IMR-90 (cell line): Measurements from ENCODE around the gene AMELX. TPM values are rescaled to one million over a fixed set of nuclear protein-coding genes. Genes with fewer than 3 reads are reported as not detected.

Experiments
- ATAC-seq: fragments of 200-7000 bp; cut with Tn5 transposase; 2 replicates; pipeline ENCODE4 v1.9.1; 2020; ENCODE audit warnings: low read depth, mild to moderate bottlenecking, moderate library complexity
- BruUV-seq: library from RNA; stranded (reverse); fragments of 400-500 nt; replicated peaks from 2 replicates; lab custom pipeline; 2021; lab: Mats Ljungman, UMichigan
- CTCF ChIA-PET: fragments of 300-600 bp; formaldehyde crosslinking; extraction: SDS; loops from one replicate; lab custom pipeline; 2021; ENCODE audit warnings: antibody characterized with exemption; lab: Yijun Ruan, JAX
- POLR2A ChIA-PET: fragments of 300-600 bp; sonication (Branson Sonifier 250); formaldehyde crosslinking; loops from one replicate; lab custom pipeline; 2022; ENCODE audit warnings: antibody characterized with exemption; ENCODE audit not compliant: unreplicated experiment; lab: Charles Lee
- DNase-seq: peaks from one replicate; pipeline ENCODE4 v3.0.0; 2013
- H2AFZ ChIP-seq: replicated peaks from 2 replicates; pipeline ENCODE3; 2013; ENCODE audit warnings: low read length, mild to moderate bottlenecking; ENCODE audit not compliant: poor library complexity
- H2AK5ac ChIP-seq: 2 replicates; pipeline ENCODE4 v1.6.1; 2013; ENCODE audit warnings: low read depth, low read length, inconsistent platforms
- H2AK9ac ChIP-seq: replicated peaks from 2 replicates; pipeline ENCODE3; 2013; ENCODE audit warnings: mild to moderate bottlenecking, low read depth, low read length, moderate library complexity; ENCODE audit not compliant: poor library complexity
- H2BK120ac ChIP-seq: 2 replicates; pipeline ENCODE4 v1.6.1; 2013; ENCODE audit warnings: low read depth, low read length, inconsistent platforms
- H2BK15ac ChIP-seq: 3 replicates; pipeline ENCODE4 v1.6.1; 2013; ENCODE audit warnings: low read depth, low read length, inconsistent platforms
- H2BK20ac ChIP-seq: 2 replicates; pipeline ENCODE4 v1.6.1; 2013; ENCODE audit warnings: low read depth, mild to moderate bottlenecking, inconsistent platforms, low read length, moderate library complexity
- H2BK5ac ChIP-seq: 2 replicates; pipeline ENCODE4 v1.6.1; 2013; ENCODE audit warnings: mild to moderate bottlenecking, low read depth, low read length, inconsistent platforms; ENCODE audit not compliant: poor library complexity, severe bottlenecking
- H3K14ac ChIP-seq: replicated peaks from 2 replicates; pipeline ENCODE4 v1.6.1; 2013; ENCODE audit warnings: low read depth, low read length, inconsistent platforms
- H3K18ac ChIP-seq: 2 replicates; pipeline ENCODE4 v1.6.1; 2013; ENCODE audit warnings: low read depth, low read length, control low read depth
- H3K23ac ChIP-seq: 2 replicates; pipeline ENCODE4 v1.6.1; 2013; ENCODE audit warnings: low read depth, low read length, inconsistent platforms
- H3K27ac ChIP-seq: 2 replicates; pipeline ENCODE4 v1.5.1; 2013; ENCODE audit warnings: mild to moderate bottlenecking, control low read depth, low read length; ENCODE audit not compliant: insufficient read depth
- H3K27me3 ChIP-seq: 2 replicates; pipeline ENCODE4 v1.6.1; 2013; ENCODE audit warnings: low read length; ENCODE audit not compliant: control insufficient read depth, insufficient read depth
- H3K36me3 ChIP-seq: 2 replicates; pipeline ENCODE4 v1.6.1; 2013; ENCODE audit warnings: low read length, mixed read lengths; ENCODE audit not compliant: control insufficient read depth, insufficient read depth
- H3K4ac ChIP-seq: 2 replicates; pipeline ENCODE4 v1.6.1; 2013; ENCODE audit warnings: low read depth, low read length, inconsistent platforms
- H3K4me1 ChIP-seq: 2 replicates; pipeline ENCODE4 v1.6.1; 2013; ENCODE audit warnings: low read length, mixed read lengths; ENCODE audit not compliant: control insufficient read depth, insufficient read depth
- H3K4me2 ChIP-seq: 2 replicates; pipeline ENCODE4 v1.6.1; 2013; ENCODE audit warnings: low read depth, mild to moderate bottlenecking, control low read depth, low read length, moderate library complexity
- H3K4me3 ChIP-seq: 2 replicates; pipeline ENCODE4 v1.5.1; 2013; ENCODE audit warnings: low read depth, mild to moderate bottlenecking, control low read depth, low read length, moderate library complexity; ENCODE audit not compliant: insufficient read depth
- H3K56ac ChIP-seq: 2 replicates; pipeline ENCODE4 v1.6.1; 2013; ENCODE audit warnings: low read length, inconsistent platforms; ENCODE audit not compliant: insufficient read depth; ENCODE audit errors: extremely low read depth
- H3K79me1 ChIP-seq, 2 experiments: 2 replicates each; pipeline ENCODE4 v1.6.1; 2013; ENCODE audit warnings: low read length in 2 of 2, inconsistent platforms in 1 of 2, low read depth in 1 of 2
- H3K9ac ChIP-seq: 2 replicates; pipeline ENCODE4 v1.6.1; 2013; ENCODE audit warnings: low read depth, low read length, control low read depth
- H3K9me1 ChIP-seq: 2 replicates; pipeline ENCODE4 v1.6.1; 2013; ENCODE audit warnings: low read length, inconsistent platforms; ENCODE audit not compliant: insufficient read depth
- H3K9me3 ChIP-seq: 2 replicates; pipeline ENCODE4 v1.6.1; 2013; ENCODE audit warnings: low read length; ENCODE audit not compliant: control insufficient read depth, insufficient read depth
- H4K20me1 ChIP-seq: 2 replicates; pipeline ENCODE4 v1.6.1; 2013; ENCODE audit warnings: low read length, inconsistent platforms; ENCODE audit not compliant: insufficient read depth
- H4K5ac ChIP-seq: 2 replicates; pipeline ENCODE4 v1.6.1; 2013; ENCODE audit warnings: mild to moderate bottlenecking, low read depth, low read length, control low read depth
- H4K8ac ChIP-seq, 2 experiments: 2 replicates each; pipeline ENCODE4 v1.6.1; 2013; ENCODE audit warnings: low read depth in 2 of 2, low read length in 2 of 2, control low read depth in 1 of 2, inconsistent platforms in 1 of 2
- H4K91ac ChIP-seq: 2 replicates; pipeline ENCODE4 v1.6.1; 2013; ENCODE audit warnings: low read depth, low read length, inconsistent platforms; ENCODE audit not compliant: insufficient read depth
- BHLHE40 ChIP-seq: fragments of 150-350 bp; IDR thresholded peaks from 2 replicates; pipeline ENCODE4 v1.6.1; 2016; ENCODE audit warnings: mild to moderate bottlenecking, low read depth, low read length
- CEBPB ChIP-seq: IDR thresholded peaks from 2 replicates; pipeline ENCODE4 v1.6.1; 2012; ENCODE audit warnings: low read depth, low read length, improper control_type of control experiment
- CHD1 ChIP-seq: IDR thresholded peaks from 2 replicates; pipeline ENCODE4 v1.6.1; 2012; ENCODE audit warnings: low read depth, low read length, improper control_type of control experiment
- CTCF ChIP-seq: conservative IDR thresholded peaks from 2 replicates; pipeline ENCODE4 v1.5.1; 2012; ENCODE audit warnings: mild to moderate bottlenecking, low read depth, low read length, improper control_type of control experiment
- ELK1 ChIP-seq: fragments of 150-350 bp; IDR thresholded peaks from 2 replicates; pipeline ENCODE4 v1.6.1; 2016; ENCODE audit warnings: low read depth, mild to moderate bottlenecking, low read length, moderate library complexity, borderline replicate concordance
- FOS ChIP-seq: fragments of 150-350 bp; IDR thresholded peaks from 2 replicates; pipeline ENCODE4 v1.6.1; 2016; ENCODE audit warnings: low read depth, low read length
- MAFK ChIP-seq: IDR thresholded peaks from 2 replicates; pipeline ENCODE4 v1.6.1; 2012; ENCODE audit warnings: low read depth, low read length, improper control_type of control experiment
- MAZ ChIP-seq: IDR thresholded peaks from 2 replicates; pipeline ENCODE4 v1.6.1; 2012; ENCODE audit warnings: low read depth, mild to moderate bottlenecking, low read length, improper control_type of control experiment, moderate library complexity, borderline replicate concordance
- MXI1 ChIP-seq: IDR thresholded peaks from 2 replicates; pipeline ENCODE4 v1.6.1; 2012; ENCODE audit warnings: low read depth, mild to moderate bottlenecking, low read length, moderate library complexity, borderline replicate concordance
- NFE2L2 ChIP-seq: fragments of 150-350 bp; IDR thresholded peaks from 2 replicates; pipeline ENCODE4 v1.6.1; 2016; ENCODE audit warnings: low read depth, mild to moderate bottlenecking, low read length
- POLR2A ChIP-seq: IDR thresholded peaks from 2 replicates; pipeline ENCODE4 v1.6.1; 2012; ENCODE audit warnings: mild to moderate bottlenecking, low read depth, low read length
- RAD21 ChIP-seq: IDR thresholded peaks from 2 replicates; pipeline ENCODE4 v1.6.1; 2012; ENCODE audit warnings: low read length, improper control_type of control experiment
- RCOR1 ChIP-seq: IDR thresholded peaks from 2 replicates; pipeline ENCODE4 v1.6.1; 2012; ENCODE audit warnings: mild to moderate bottlenecking, low read length, improper control_type of control experiment; ENCODE audit not compliant: insufficient replicate concordance
- RFX5 ChIP-seq: IDR thresholded peaks from 2 replicates; pipeline ENCODE4 v1.8.0; 2012; ENCODE audit warnings: low read depth, mild to moderate bottlenecking, low read length, moderate library complexity
- SMC3 ChIP-seq: fragments of 150-350 bp; IDR thresholded peaks from 2 replicates; pipeline ENCODE4 v1.6.1; 2016; ENCODE audit warnings: low read depth, mild to moderate bottlenecking, antibody characterized with exemption, low read length, moderate library complexity
- USF2 ChIP-seq: fragments of 150-350 bp; IDR thresholded peaks from 2 replicates; pipeline ENCODE4 v1.6.1; 2017; ENCODE audit warnings: mild to moderate bottlenecking, antibody characterized with exemption, low read length, low read depth
- WGBS, 2 experiments: methylation state at CpG; one replicate each; pipeline versions ENCODE4 v1.1.5 to v1.1.7; 2013; ENCODE audit warnings: missing lambda C conversion rate in 2 of 2; ENCODE audit not compliant: insufficient read length in 1 of 2; ENCODE audit errors: extremely low coverage in 2 of 2; 5-methylcytosine and 5-hydroxymethylcytosine counted together
- dilution Hi-C: fragments of 300-500 bp; cut with HindIII; formaldehyde crosslinking; loops from one replicate; pipeline ENCODE4 v1.14.3; 2018; ENCODE audit warnings: low sequenced_read_pairs; ENCODE audit not compliant: unreplicated experiment
- in situ Hi-C: fragments of 300-500 bp; cut with MboI; formaldehyde crosslinking; loops from 3 replicates; pipeline ENCODE4 v1.14.3; 2019; ENCODE audit warnings: low sequenced_read_pairs, inconsistent platforms, mixed read lengths
- intact Hi-C: fragments of 100-400 bp; cut with micrococcal nuclease; formaldehyde crosslinking; loops from 2 replicates; pipeline ENCODE4 v1.10.0; 2022
- polyA plus RNA-seq, 3 experiments: library from polyadenylated mRNA; depleted of rRNA; stranded (reverse); fragments of >200 nt; gene quantifications; 2 replicates each; pipeline ENCODE4 v1.2.3, GENCODE V29; 2012; ENCODE audit warnings: low replicate concordance in 1 of 3
- total RNA-seq: library from RNA; depleted of rRNA; stranded (reverse); fragments of >200 nt; gene quantifications from 2 replicates; pipeline ENCODE4 v1.2.3, GENCODE V29; 2012

Gene AMELX
- total and polyA plus RNA-seq, 2 of the 4 experiments (the other 2 are of a cell fraction) = not detected

GRCh38 chrX:11266573-11267003 lies 26.6 kb upstream of the AMELX start:
- no peak overlapping the region for H2BK20ac ChIP-seq
- H4K91ac ChIP-seq = no peak overlapping the region
- BruUV-seq = no TSS peak
- peak overlapping the region; percentile 21; the same call in 1 of the 2 replicates for H2BK120ac ChIP-seq
- ChIA-PET POLR2A (no interaction called here), CTCF (no interaction called here)
- H3K9me3 ChIP-seq = no peaks in the 10 kb centered on the region
- no peak overlapping the region for H4K5ac ChIP-seq
- no peaks in the 10 kb centered on the region for H3K36me3 ChIP-seq
- H3K27ac ChIP-seq = no peak overlapping the region
- no peak overlapping the region for H3K4me3 ChIP-seq
- TF ChIP-seq MAZ = no peak
- TF ChIP-seq POLR2A = no peak
- no peak for TF ChIP-seq SMC3
- TF ChIP-seq CTCF = no peak
- TF ChIP-seq CHD1 = no peak
- TF ChIP-seq CEBPB = no peak
- TF ChIP-seq BHLHE40 = no peak
- TF ChIP-seq RAD21 = no peak
- TF ChIP-seq NFE2L2 = no peak
- no peak for TF ChIP-seq ELK1
- TF ChIP-seq FOS = no peak
- no peak for TF ChIP-seq MXI1
- no peak for TF ChIP-seq RFX5
- TF ChIP-seq USF2 = no peak
- no peak for TF ChIP-seq RCOR1
- TF ChIP-seq MAFK = no peak
- intact Hi-C loops (no loop called here), in situ Hi-C loops (no loop called here), dilution Hi-C loops (no loop called here)
- no peak overlapping the region for H3K56ac ChIP-seq
- no peaks in the 10 kb centered on the region for H3K27me3 ChIP-seq
- H3K23ac ChIP-seq = no peak overlapping the region
- no peak for DNase-seq
- no peaks in the 10 kb centered on the region for H3K79me1 ChIP-seq
- no peak overlapping the region for H2AFZ ChIP-seq
- H3K18ac ChIP-seq = no peak overlapping the region
- H3K9ac ChIP-seq = no peak overlapping the region
- H4K8ac ChIP-seq = no peak overlapping the region
- WGBS, 2 experiments = no CpG with 5 or more reads among the region's 5 CpGs
- H2BK15ac ChIP-seq = no peak overlapping the region
- no peaks in the 10 kb centered on the region for H3K9me1 ChIP-seq
- no peaks in the 10 kb centered on the region for H4K20me1 ChIP-seq
- ATAC-seq = no peak
- H2AK5ac ChIP-seq = no peak overlapping the region
- no peak overlapping the region for H2BK5ac ChIP-seq
- H3K4ac ChIP-seq = no peak overlapping the region
- H2AK9ac ChIP-seq = no peak overlapping the region
- H3K4me1 ChIP-seq = peaks cover 1% of the 10 kb centered on the region; the same call in 1 of the 2 replicates
- H3K4me2 ChIP-seq = no peak overlapping the region
- peak overlapping the region; percentile 62; the same call in 1 of the 2 replicates for H3K14ac ChIP-seq
